NT2/D1 (cell line): ENCODE measurements around the gene PRKAB1.

Source experiments
- DNase-seq: peaks from one replicate; pipeline ENCODE4 v3.0.0-alpha.2; 2011; ENCODE audit warnings: low read depth, low spot score
- H3K27me3 ChIP-seq: 2 replicates; pipeline ENCODE4 v1.6.0; 2011; ENCODE audit warnings: mild to moderate bottlenecking; ENCODE audit not compliant: insufficient read length, insufficient read depth
- H3K36me3 ChIP-seq: 2 replicates; pipeline ENCODE4 v1.6.1; 2011; ENCODE audit warnings: mild to moderate bottlenecking, low read length, mixed read lengths; ENCODE audit not compliant: insufficient read depth, insufficient read length
- H3K4me1 ChIP-seq: 2 replicates; pipeline ENCODE4 v1.5.1; 2011; ENCODE audit not compliant: insufficient read depth, insufficient read length
- H3K4me3 ChIP-seq: 2 replicates; pipeline ENCODE4 v1.5.1; 2011; ENCODE audit warnings: low read depth; ENCODE audit not compliant: insufficient read length
- H3K9ac ChIP-seq: 2 replicates; pipeline ENCODE4 v1.6.0; 2011; ENCODE audit warnings: low read depth; ENCODE audit not compliant: insufficient read length
- H3K9me3 ChIP-seq: 2 replicates; pipeline ENCODE4 v1.5.1; 2011; ENCODE audit warnings: mild to moderate bottlenecking, low read length; ENCODE audit not compliant: insufficient read depth
- SUZ12 ChIP-seq: IDR thresholded peaks from 2 replicates; pipeline ENCODE4 v1.6.1; 2011; ENCODE audit not compliant: insufficient read length, insufficient read depth; ENCODE audit errors: extremely low read depth
- YY1 ChIP-seq: IDR thresholded peaks from 2 replicates; pipeline ENCODE4 v1.6.1; 2011; ENCODE audit not compliant: insufficient read length, insufficient read depth
- ZNF274 ChIP-seq: IDR thresholded peaks from 2 replicates; pipeline ENCODE4 v1.6.1; 2011; ENCODE audit warnings: mild to moderate bottlenecking, low read depth, low read length

Gene PRKAB1

GRCh38 chr12:119692410-119692809 is 24.5 kb downstream of the PRKAB1 start:
- Histone ChIP-seq H3K36me3 (peaks cover 53% of the 10 kb centered on the region), H3K27me3 (no peaks in the 10 kb centered on the region), H3K4me1 (peaks cover 3% of the 10 kb centered on the region), H3K9me3 (no peaks in the 10 kb centered on the region), H3K4me3 (no peak overlapping the region), H3K9ac (no peak overlapping the region)
- TF ChIP-seq YY1 = no peak
- TF ChIP-seq ZNF274 = no peak
- no peak for DNase-seq

GRCh38 chr12:119692997-119693396 is 25.1 kb downstream of the PRKAB1 start:
- Histone ChIP-seq H3K9ac (no peak overlapping the region), H3K36me3 (peaks cover 53% of the 10 kb centered on the region), H3K27me3 (no peaks in the 10 kb centered on the region), H3K4me3 (no peak overlapping the region), H3K4me1 (peaks cover 5% of the 10 kb centered on the region), H3K9me3 (no peaks in the 10 kb centered on the region)
- TF ChIP-seq YY1 = no peak
- TF ChIP-seq ZNF274 = no peak
- no peak for TF ChIP-seq SUZ12
- no peak for DNase-seq

GRCh38 chr12:119693511-119693910 is 25.6 kb downstream of the PRKAB1 start:
- Histone ChIP-seq H3K4me3 (no peak overlapping the region), H3K9me3 (no peaks in the 10 kb centered on the region), H3K27me3 (no peaks in the 10 kb centered on the region), H3K36me3 (peaks cover 50% of the 10 kb centered on the region), H3K9ac (no peak overlapping the region), H3K4me1 (peaks cover 5% of the 10 kb centered on the region)
- DNase-seq = no peak
- TF ChIP-seq SUZ12 = no peak
- TF ChIP-seq YY1 = no peak
- TF ChIP-seq ZNF274 = no peak

DNA sequence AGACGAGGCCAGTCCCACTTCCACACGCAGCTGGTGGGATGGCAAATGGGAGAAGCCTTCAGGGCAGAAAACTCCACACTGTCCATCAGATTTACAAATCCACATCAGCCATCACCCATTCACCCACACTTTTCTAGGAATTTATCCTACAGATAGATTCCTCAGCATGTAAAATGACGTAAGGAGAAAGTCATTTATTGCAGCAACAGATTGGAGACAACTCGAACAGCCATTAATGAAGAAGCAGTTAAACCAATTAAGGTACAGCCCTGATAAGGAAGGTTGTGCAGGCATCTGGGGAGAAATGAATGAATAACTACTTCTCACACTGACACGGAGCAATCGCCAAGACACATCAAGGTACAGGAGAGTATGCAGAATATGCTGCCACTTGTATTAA is 26.2 kb downstream of the PRKAB1 start:
- H3K36me3 ChIP-seq = peaks cover 50% of the 10 kb centered on the region

GRCh38 chr12:119695034-119695433 is 27.1 kb downstream of the PRKAB1 start:
- Histone ChIP-seq H3K9me3 (no peaks in the 10 kb centered on the region), H3K27me3 (no peaks in the 10 kb centered on the region), H3K4me1 (peaks cover 5% of the 10 kb centered on the region), H3K36me3 (peaks cover 52% of the 10 kb centered on the region), H3K4me3 (no peak overlapping the region), H3K9ac (no peak overlapping the region)
- no peak for TF ChIP-seq SUZ12
- no peak for TF ChIP-seq ZNF274
- no peak for TF ChIP-seq YY1
- DNase-seq = no peak

More for the DNA sequence above, 26.2 kb downstream of the PRKAB1 start:
- Histone ChIP-seq H3K27me3 (no peaks in the 10 kb centered on the region), H3K4me1 (peaks cover 5% of the 10 kb centered on the region), H3K4me3 (no peak overlapping the region), H3K9me3 (no peaks in the 10 kb centered on the region), H3K9ac (no peak overlapping the region)
- no peak for DNase-seq
- no peak for TF ChIP-seq ZNF274
- no peak for TF ChIP-seq SUZ12
- no peak for TF ChIP-seq YY1

GRCh38 chr12:119696943-119697342 is 29.0 kb downstream of the PRKAB1 start:
- Histone ChIP-seq H3K36me3 (peaks cover 58% of the 10 kb centered on the region), H3K9me3 (no peaks in the 10 kb centered on the region), H3K4me3 (no peak overlapping the region), H3K4me1 (peaks cover 3% of the 10 kb centered on the region), H3K27me3 (no peaks in the 10 kb centered on the region), H3K9ac (no peak overlapping the region)
- DNase-seq = no peak
- no peak for TF ChIP-seq ZNF274
- TF ChIP-seq SUZ12 = no peak
- TF ChIP-seq YY1 = no peak

DNA sequence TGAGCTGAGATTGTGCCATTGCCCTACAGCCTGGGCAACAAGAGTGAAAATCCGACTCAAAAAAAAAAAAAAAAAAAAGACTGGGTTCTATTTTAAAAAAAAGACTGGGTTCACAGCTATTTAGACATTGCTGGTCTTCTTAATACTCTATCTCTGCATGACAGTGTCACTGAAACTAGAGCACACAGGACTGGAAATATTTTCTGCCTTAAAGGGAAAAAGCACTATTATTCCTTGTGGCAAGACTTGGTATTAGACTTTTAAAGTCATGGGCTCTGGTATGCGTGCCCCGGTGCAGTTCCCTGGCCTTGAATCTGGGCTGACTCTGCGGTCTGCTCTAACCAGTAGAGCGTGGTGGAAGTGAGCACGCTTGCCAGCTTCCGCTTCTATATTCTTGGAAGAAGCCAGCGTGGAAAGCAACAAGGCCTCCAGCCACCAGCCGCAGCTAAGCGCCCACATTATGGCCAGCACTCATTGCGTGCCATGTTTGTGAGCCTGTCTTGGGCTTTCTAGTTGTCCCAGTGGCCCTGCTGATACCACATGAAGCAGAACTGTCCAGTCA is 31.3 kb downstream of the PRKAB1 start:
- H3K4me1 ChIP-seq = peaks cover 6% of the 10 kb centered on the region
- no peak overlapping the region for H3K4me3 ChIP-seq
- TF ChIP-seq ZNF274 (no peak), SUZ12 (no peak), YY1 (no peak)
- no peaks in the 10 kb centered on the region for H3K9me3 ChIP-seq
- no peak overlapping the region for H3K9ac ChIP-seq
- no peak for DNase-seq
- peaks cover 57% of the 10 kb centered on the region for H3K36me3 ChIP-seq
- H3K27me3 ChIP-seq = no peaks in the 10 kb centered on the region
